Subcutaneous adipose tissue (tissue), 4 donors: ENCODE data around the gene GFRA1. TPM values are rescaled to one million over a fixed set of nuclear protein-coding genes. Genes with fewer than 3 reads are reported as not detected.

Experiments
- total RNA-seq, 4 donors: library from RNA; depleted of rRNA; stranded (reverse); fragments of >200 nt; gene quantifications; one replicate each; pipeline ENCODE4 v1.1.0, GENCODE V29; 2016
- TF ChIP-seq, protein P1 (sequence below): fragments of 450-650 bp; IDR thresholded peaks from one replicate; pipeline ENCODE4 v1.5.1; 2016; ENCODE audit warnings: low read depth, mild to moderate bottlenecking, control low read depth, antibody characterized with exemption, moderate library complexity

Gene GFRA1
- total RNA-seq, 4 donors from 2014 or later = 47.8 to 152 (median 69.4) TPM

DNA sequence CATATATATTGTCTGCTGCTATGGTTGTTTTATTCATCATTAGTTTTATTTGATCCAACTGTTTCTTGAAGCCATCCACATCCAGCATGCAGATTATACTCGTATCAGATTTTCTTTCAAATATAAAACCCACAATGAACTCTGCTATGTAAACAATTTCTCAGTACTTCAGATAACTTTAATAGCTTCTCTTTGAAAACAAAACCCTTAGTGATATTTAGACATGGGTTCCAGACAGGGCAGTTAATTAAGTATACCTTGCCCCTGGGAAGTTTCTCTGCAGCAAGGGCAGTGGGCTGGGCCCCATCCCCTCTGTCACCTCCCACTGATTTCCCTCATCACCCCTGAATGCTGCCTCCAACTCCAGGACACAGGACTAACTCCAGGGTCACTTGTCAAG is 104.3 kb downstream of the GFRA1 start:
- TF ChIP-seq, protein P1, sequence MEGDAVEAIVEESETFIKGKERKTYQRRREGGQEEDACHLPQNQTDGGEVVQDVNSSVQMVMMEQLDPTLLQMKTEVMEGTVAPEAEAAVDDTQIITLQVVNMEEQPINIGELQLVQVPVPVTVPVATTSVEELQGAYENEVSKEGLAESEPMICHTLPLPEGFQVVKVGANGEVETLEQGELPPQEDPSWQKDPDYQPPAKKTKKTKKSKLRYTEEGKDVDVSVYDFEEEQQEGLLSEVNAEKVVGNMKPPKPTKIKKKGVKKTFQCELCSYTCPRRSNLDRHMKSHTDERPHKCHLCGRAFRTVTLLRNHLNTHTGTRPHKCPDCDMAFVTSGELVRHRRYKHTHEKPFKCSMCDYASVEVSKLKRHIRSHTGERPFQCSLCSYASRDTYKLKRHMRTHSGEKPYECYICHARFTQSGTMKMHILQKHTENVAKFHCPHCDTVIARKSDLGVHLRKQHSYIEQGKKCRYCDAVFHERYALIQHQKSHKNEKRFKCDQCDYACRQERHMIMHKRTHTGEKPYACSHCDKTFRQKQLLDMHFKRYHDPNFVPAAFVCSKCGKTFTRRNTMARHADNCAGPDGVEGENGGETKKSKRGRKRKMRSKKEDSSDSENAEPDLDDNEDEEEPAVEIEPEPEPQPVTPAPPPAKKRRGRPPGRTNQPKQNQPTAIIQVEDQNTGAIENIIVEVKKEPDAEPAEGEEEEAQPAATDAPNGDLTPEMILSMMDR = no peak

DNA sequence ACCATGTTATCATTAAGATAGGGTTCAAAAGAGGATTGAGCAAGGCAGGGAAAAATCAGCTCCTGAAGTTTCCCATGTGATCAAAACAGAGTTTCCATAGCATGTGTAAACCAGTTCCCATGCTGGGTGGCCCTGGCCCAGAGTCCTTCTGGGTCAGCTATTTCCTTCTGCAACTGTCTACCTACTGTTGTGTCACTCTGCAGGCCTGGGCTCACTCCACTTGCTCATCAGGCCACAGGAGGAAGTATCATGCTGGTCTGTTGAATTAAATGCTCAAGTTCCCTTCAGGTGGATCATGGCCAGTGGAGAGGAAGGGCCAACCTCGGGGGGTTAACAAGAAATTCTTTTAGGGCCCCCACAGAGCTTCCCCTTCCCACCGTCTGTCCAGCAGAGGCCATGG is 104.7 kb downstream of the GFRA1 start:
- TF ChIP-seq, protein P1 = no peak

DNA sequence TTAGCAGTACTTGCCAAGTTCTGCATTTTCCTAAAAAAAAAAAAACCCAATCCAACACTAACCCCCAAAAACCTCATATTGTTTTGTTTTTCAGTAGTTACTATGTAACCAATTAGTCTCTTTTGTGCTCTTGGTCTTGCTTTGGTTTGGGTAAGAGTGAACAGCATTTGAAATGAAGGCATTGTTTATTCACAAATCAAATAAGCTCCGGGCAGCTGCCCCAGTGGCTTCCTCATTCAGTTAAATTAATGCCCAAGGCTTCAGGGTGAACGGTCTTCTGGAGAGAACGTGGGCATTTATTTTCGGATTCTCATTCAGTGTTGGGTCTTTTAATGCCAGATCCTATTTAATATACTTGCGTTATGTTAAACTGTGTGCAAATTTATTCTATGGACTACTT is 108.7 kb downstream of the GFRA1 start:
- TF ChIP-seq, protein P1 = no peak

DNA sequence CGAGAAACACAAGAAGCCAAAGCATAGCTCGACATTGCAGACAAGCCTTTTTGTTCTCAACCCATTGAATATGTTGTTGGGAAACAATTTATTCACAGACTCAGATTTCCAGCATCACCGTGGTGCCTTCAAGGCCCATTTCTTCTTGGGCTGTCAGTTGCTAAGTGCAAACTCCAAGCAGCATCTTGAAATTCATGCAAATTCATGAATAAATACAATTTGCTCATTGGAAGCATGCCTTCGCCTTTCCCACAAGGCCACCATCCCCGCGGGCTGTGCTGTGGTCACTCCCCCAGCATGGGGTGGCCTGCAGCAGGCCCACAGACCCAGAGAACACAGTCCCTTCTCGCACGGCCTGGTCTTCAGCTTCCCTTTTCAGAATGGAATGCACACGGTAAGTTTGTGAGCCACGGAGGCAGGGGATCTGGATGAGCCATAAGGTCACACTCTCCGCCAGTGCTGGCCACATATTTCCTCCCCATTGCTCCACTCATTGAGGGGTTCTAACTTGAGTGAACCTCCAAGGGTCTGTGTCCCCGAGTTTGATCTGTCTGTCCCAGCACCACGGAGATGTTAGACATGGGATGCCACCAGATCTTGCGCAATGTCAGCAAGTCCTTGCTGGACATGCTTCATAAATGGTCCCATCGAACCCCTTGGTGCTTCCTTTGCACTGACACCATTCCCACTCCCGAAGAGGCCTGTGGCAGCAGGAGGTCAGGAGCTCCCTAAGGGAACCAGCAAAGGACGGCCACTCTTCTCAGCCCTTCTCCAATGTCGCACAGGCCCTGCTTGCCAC is 109.5 kb downstream of the GFRA1 start:
- TF ChIP-seq, protein P1 = no peak

DNA sequence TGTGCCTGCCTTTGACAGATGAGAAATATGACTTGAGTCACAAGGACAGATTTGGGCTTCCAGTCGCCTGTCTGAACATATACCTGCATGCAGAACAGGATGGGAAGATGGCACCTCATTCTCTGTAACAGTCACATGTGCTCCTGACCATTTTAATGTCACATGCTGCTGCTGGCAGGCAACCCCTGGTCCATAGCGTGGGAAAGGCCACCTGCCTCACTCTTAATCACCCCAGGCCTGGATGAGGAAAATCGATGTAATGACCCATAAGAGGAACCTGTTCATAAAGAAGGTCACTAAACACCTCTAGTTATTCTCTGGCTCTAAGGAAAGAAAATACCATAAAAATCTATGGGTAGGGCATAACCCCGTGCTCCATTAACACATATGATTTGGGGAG is 110.2 kb downstream of the GFRA1 start:
- TF ChIP-seq, protein P1 = no peak

DNA sequence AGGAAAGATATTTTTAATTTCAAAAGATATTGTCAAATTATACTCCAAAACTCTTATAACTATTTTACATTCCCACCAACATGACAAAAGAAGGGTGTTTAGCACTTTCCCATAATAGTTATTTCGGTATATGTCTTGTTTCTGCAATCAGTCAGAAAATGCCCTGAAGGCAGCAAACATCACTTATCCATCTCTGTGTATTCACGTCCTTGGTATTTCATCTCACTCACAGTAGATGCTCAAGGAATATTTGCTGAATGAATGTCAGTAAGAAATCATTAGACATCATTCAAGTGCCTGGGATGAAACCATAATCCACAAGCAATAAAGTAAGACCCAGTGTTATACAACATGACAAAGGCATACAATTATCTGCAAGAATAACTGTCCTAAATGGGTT is 112.7 kb downstream of the GFRA1 start:
- TF ChIP-seq, protein P1 = no peak

DNA sequence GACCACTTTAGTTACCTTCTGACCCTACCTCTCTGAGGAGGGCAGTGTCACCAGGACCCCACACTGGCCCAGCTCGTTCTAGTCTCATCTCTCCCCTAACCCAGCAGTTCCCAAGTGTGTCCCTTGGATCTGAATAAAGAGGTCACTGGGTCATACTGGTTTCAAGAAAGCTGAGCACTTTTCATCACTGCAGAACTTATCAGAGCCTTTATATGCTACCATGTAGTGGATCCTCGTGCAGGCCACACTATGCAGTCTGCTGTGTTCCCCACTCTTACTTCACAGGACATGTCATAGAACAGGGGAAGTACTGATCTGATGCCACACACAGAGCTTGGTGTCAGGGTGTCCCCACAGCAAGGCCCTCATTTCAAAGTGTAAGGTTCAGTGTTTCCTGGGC is 113.8 kb downstream of the GFRA1 start:
- TF ChIP-seq, protein P1 = no peak
